ENCODE measurements around the gene CALML6.
A peak's percentile ranks its signal among the peaks of the same experiment; 100 is the strongest.

The CALML6 gene

GRCh38 chr1:1959840-1960479 is 44.9 kb downstream of the CALML6 start:
- TF ChIP-seq CTCF (IDR thresholded peaks at IDR 0.05; ENCODE audit: low read depth, low read length), result peak; percentile 65
- DNase-seq (ENCODE audit: extremely low read depth, low read depth), result no peak

- no peak for TF ChIP-seq CTCF (IDR thresholded peaks at IDR 0.05; ENCODE audit: low read depth, low read length)
These were observed 45.6 kb downstream of the CALML6 start for GRCh38 chr1:1960480-1961196.

GRCh38 chr1:1962752-1963151 is 47.7 kb downstream of the CALML6 start:
- no peak for DNase-seq (ENCODE audit: extremely low read depth, low read depth)
- no peak for TF ChIP-seq CTCF (IDR thresholded peaks at IDR 0.05; ENCODE audit: low read depth, low read length)

More at GRCh38 chr1:1960480-1961196, 45.6 kb downstream of the CALML6 start:
- no peak for DNase-seq (ENCODE audit: extremely low read depth, low read depth)

GRCh38 chr1:1963570-1963969 is 48.5 kb downstream of the CALML6 start:
- TF ChIP-seq CTCF (IDR thresholded peaks at IDR 0.05; ENCODE audit: low read depth, low read length), result no peak
- no peak for DNase-seq (ENCODE audit: extremely low read depth, low read depth)

GRCh38 chr1:1964811-1965210 is 49.8 kb downstream of the CALML6 start:
- TF ChIP-seq CTCF (IDR thresholded peaks at IDR 0.05; ENCODE audit: low read depth, low read length), result no peak
- no peak for DNase-seq (ENCODE audit: extremely low read depth, low read depth)

- TF ChIP-seq CTCF (IDR thresholded peaks at IDR 0.05; ENCODE audit: low read depth, low read length), result no peak
- no peak for DNase-seq (ENCODE audit: extremely low read depth, low read depth)
These were observed 50.5 kb downstream of the CALML6 start for GRCh38 chr1:1965546-1965945.

GRCh38 chr1:1966071-1966740 is 51.1 kb downstream of the CALML6 start:
- DNase-seq (ENCODE audit: extremely low read depth, low read depth), result no peak
- TF ChIP-seq CTCF (IDR thresholded peaks at IDR 0.05; ENCODE audit: low read depth, low read length), result no peak
